DMS53 (cell line): ENCODE data around the gene MRPL33.
"Not testable (repeated sequence)": the region's sequence is repeated elsewhere in the genome, so short reads cannot be mapped to it uniquely, and the experiment has no call there.

Experiments used
- DNase-seq: peaks from one replicate; lab custom pipeline; 2025; lab: John Stamatoyannopoulos, UW

Gene MRPL33

DNA sequence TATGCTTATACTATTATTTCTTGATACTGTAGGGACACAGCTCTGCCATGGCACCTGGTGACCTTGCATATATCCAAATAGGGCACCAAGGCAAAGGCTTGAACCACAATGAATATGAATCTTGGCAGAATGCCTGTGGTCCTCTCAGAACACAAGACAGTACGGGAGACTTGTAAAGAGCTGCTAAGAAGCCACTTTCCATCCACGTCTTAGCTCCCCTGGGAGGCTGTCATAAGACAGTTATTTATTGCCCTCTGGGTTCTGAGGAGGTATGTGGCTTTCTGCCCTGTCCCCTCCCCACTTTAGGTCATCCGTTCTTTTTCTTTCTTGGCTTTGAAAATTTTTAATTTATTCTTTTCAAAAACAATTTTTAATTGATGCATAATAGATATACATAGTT lies 29.8 kb upstream of the MRPL33 start:
- DNase-seq = no peak

DNA sequence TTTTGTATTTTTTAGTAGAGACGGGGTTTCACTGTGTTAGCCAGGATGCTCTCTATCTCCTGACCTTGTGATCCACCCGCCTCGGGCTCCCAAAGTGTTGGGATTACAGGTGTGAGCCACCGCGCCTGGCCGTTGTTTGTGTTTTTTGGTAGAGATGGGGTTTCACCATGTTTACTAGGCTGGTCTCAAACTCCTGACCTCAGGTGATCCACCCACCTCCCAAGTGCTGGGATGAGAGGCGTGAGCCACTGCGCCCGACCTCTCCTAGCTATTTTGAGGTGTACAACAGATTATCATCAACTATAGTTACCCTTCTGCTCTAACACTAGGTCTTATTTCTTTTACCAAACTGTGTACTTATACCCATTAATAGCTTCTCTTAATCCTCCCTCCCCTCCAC lies 28.9 kb upstream of the MRPL33 start:
- no peak for DNase-seq

DNA sequence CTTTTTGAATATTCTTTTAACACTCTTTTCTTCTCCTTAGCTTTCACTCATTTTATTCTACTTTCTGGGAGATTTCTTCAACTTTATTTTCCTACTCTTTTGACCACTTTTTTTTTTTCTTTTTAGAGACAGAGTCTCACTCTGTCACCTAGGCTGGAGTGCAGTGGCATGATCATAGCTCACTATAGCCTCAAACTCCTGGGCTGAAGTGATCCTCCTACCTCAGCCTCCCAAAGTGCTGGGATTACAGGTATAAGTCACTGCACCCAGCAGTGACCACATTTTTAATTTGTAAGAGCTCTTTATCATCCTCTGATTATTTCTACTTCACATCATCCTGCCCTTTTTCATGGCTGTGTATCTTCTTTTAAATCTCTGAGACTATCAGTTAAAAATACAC lies 26.0 kb upstream of the MRPL33 start:
- DNase-seq = not testable (repeated sequence)

DNA sequence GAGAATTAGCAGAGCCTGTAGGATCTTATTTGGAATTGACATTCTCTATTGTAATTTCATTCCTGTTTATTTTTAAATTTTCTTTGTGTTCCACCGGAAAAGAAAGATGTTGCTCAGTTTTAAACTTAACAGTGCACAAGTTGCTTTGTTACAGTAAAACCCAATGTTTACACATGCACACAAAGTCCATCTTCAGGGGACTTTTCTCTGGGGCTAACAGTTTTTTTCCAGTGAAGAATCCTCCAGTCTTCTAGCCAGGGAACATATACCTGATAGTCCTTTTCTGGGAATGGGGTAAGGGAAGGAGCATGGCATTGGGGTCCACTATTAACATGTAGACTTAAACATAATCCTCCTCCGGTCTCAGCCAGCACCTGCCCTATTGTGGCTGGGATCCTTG lies 25.2 kb upstream of the MRPL33 start:
- DNase-seq = no peak

DNA sequence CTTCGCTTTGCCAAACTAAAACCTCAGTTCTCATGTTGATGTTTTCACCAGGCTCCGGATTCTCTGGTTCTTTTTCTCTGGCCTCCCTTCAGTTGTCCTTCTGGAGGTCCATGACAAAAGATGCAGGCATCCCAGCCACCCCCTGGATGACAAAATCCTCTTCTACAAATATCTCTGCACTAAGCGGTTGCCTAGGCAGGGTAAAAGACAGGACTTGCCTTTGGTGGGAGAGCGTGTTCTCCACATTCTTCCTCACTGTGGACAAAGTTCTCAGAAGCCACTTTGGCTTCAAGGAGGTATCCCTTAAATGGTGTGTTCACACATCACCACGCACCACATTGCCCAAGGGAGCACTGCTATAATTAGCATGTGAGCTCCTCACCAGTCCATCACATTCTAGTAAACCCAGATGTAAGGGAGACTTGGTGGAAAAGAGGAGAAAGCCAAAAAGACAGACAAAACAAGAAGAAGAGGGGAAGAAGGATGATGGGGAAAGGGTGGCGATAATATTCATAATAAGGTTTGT lies 23.6 kb upstream of the MRPL33 start:
- no peak for DNase-seq

DNA sequence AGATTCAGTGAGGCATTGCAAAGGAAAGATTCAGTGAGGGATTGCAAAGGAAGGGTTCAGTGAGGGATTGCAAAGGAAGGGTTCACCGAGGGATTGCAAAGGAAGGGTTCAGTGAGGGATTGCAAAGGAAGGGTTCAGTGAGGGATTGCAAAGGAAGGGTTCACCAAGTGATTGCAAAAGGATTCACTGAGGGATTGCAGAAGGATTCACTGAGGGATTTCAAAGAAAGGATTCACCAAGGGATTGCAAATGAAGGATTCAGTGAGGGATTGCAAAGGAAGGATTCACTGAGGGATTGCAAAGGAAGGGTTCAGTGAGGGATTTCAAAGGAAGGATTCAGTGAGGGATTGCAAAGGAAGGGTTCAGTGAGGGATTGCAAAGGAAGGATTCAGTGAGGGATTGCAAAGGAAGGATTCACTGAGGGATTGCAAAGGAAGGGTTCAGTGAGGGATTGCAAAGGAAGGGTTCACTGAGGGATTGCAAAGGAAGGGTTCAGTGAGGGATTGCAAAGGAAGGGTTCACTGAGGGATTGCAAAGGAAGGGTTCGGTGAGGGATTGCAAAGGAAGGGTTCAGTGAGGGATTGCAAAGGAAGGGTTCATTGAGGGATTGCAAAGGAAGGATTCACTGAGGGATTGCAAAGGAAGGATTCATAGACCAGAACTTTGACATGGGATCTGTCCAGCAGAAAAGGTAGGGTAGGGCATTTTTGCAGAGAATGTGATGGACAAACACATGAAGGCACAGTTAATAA lies 22.5 kb upstream of the MRPL33 start:
- not testable (repeated sequence) for DNase-seq

DNA sequence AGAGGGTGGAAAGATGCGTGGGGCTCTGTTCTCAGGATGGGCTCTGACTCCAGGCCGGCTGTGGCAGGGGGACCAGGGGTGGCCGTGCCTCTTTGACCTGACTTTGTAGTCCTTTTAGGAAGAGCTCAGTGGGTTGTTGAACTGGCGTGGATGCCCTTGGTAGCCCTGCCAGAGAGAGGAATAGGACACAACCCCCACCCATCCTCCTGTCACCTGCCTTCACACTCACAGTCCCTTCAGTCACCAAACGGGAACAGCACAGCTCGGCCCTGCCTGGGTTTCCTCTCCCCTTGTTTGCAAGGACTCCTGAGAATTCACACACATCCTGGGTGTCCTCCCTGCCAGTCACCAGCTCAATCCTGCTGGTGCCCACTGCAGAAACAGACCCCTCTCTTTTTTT lies 20.1 kb upstream of the MRPL33 start:
- DNase-seq = no peak

DNA sequence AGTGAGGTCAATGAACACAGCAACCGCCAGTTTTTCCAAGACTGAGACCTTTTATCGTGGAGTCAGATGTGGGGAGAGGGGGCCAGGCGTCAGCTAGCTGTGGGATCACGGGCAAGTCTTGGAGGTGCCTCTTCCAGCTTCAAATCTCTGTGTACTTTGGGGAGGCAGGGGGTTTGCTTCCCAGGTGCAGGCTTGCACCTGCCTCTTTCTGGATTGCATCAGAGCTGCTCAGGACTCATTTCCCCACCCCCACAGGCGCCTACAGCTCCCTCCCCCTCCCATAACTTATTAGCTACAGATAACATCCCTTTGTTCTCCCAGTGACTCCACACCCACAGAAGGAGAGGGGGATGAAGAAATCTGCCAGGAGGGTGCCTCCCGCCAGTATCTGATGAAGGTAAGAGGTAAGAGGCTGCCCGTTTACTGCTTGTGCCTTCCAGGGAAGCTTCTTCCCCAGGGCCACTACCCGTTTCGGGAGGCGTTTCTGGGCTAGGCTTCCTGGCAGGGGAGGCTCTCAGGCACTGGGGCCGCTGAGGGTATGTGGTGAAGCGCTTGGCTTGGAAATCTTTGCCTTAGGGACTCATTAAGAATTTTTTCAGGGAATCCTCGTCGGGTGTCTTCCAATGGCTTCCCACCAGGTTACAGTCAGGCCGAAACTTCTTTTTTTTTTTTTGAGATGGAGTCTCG lies 18.8 kb upstream of the MRPL33 start:
- peak; percentile 86 for DNase-seq

DNA sequence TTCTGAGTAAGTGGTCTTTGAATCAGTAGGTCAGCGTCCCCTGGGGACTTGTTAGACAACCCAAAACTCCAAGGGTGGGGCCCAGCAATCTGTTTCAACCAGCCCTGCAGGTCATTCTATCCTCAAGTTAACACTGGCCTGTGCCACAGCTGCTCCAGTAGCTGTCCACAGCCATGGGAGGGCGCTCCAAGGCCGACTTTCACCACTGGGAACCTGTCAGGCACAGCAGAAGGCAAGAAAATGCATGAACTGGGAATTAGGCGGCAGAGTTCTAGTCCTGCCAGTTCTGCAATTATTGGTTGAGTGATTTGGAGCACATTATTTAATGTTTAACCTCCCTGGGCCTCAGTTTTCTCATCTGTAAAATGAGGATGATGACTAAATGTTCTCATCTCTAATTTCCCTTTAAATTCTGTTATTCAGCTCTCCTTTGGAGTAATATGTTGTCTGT lies 17.4 kb upstream of the MRPL33 start:
- peak; percentile 79 for DNase-seq

DNA sequence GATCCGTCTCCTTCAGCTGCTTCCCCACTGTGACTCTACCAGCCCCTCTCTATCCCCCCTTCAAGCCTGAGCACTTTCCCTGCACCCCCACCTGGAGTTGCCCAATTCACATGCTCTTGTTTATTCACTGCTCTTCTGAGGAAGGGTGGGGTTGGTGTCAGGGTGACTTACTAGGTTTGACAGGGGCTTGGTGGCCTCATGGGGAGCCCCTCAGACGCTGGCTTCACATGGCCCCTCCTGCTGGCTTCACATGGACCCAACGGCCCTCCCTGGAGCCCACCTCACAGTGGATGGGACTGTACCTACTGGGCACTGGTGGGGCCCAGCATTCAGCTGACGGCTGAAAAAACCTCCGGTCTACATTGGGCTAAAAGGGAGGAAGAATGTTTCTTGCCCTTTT lies 16.7 kb upstream of the MRPL33 start:
- DNase-seq = no peak

DNA sequence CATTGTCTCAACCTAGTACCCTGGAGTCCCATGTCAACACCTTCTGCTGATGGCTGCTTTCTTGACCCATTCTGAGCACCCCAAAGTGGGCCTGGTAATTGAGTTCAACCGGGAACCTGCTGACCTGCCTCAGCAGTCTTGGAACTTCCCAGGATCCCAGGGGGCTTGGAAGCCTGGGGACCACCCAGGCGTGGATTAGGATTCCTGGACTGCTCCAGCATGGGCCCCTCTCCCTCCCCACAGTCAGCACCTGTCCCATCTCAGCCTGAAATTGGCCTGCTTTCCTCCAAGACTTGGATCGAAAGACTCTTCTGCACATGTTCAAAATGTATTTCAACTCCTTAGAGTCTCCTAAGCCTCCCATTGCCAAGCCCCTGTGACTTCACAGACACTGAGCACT lies 15.4 kb upstream of the MRPL33 start:
- DNase-seq = no peak

DNA sequence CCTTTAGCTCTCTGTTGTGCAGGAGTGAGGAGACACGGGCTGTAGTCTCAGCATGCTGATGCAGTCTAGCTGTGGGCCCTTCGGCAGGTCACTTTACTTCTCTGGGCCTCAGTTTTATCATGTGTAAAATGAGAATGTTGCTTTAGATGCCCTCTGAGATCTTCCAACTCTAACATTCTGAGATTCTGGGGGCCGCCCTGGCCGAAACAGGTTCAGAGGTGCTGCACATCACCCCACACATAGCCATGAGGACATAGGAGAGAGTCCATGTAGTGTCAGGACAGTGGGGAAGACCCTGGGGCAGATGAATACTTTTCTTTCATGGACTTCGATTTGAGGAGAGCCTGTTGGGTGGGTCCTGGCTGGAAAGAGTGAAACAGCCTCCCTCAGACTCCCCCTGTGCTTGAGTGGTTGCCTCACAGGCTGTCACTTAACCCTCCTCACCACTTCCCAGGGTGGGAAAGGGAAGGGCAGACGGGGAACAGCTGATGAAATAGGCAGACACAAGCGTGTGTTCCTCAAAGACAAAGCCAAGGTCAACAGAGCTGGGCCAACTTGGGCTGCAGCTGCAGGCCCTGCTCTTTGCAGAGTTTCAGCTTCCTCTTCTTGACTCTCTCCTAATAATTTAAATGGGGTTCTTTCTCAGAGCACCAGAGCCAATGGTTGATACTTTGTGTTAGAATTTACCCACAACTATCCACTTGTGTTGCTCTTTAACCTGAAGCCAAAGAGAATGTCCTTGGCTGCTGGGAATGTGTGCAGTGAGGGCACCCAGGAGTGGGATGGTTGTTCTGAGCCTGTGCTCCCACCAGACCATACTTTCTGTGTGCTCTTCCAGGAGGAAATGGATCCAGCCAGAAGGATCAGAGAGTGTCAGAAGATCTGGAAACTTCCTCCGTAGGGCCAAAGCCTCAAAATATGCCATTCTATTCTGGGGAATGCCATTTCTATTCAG lies 14.7 kb upstream of the MRPL33 start:
- no peak for DNase-seq

DNA sequence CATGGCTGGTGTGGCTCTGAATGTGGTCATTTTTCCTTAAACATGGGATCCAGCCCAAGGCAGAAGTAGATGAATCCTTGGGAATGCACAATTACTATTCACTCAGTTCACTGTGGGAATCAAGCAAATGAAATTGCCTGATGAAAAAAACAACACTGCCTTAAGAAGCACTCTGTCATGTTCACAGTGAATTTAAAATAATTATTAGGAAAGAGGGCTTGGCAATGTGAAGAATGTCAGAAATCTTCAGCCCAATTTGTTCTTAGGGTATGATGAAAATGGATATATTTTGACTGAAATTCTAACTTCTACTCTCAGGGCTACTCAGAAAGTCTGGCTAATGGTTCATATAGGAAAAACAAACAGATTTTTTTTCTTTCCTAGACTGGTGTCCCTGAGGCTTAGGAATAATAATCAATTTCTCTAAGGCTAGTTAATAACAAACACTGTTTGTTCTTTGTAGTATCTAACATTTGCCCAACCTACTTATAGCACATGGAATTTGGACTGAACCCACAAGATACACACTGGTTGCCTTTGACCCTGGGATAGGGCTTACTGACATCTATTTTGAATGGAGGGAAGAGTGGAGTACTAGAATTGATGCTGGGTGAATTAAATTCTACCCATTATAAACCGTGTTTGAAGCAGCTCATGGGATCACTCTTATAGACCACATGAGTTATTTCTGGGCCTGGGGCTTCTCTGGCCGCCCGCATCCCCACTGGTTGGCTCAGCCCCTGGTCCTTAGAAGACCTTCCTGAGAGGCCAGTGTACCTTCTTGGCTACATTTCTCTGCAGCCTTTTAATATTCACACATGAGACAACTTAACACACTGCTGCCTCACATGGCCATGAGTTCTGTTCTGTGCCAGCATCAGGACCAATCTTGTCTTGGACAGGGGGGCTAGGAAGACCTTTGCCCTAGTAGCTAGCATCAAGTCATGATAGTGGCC lies 8.3 kb upstream of the MRPL33 start:
- no peak for DNase-seq

DNA sequence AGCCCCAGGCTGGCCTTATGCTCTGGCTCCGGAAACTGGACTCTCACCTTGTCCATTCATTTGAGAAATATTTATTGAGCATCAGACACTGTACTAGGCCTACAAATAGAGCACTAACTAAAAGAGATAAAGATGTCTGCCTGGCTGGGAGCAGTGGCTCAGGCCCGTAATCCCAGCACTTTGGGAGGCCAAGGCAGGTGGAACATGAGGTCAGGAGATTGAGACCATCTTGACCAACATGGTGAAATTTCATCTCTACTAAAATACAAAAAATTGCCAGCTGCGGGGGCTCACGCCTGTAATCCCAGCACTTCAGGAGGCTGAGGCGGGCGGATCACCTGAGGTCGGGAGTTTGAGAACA lies 7.6 kb upstream of the MRPL33 start:
- no peak for DNase-seq

DNA sequence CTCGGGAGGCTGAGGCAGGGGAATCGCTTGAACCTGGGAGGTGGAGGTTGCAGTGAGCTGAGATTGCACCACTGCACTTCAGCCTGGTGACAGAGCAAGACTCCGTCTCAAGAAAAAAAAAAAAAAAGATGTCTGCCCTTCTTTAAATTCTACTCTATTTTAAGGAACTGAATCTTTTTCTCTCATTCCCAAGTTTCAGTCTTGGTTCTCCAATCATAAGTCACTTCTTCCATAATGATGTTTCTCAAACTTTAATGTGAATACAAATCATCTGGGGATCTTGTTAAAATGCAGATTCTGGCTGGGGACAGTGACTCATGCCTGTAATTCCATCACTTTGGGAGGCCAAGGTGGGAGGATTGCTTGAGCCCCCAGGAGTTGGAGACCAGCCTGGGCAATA lies 7.0 kb upstream of the MRPL33 start:
- not testable (repeated sequence) for DNase-seq

DNA sequence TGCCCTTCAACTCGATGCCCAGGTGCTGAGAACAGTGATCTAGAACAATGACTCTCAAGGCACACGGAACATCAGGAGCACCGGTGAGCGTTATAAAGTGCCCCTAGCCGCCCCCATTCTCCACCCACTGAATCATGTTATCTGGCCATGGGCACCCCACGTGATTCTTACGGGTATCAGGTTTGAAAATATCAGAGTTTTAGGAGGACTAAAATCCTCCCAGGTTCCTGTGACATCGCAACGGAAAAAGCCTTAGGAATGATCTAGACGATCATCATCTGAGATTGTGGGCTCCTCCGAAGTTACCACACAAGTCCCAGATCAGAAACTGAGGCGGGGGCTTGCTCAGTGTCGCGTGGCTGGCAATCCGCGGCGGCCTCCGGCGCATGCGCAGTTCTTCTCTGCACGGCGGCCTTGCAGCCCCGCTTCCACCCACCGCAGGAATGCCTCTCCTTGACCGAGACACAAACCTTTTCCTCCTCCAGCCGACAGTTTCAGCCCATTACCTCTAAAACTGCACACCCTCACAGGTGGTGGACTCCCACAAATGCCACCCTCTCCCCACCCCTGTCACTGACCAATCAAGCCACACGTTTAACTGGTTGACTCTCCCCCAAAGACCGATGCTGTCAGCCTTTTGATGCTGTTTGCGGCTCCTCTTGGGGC lies 5.8 kb upstream of the MRPL33 start:
- peak; percentile 52 for DNase-seq

DNA sequence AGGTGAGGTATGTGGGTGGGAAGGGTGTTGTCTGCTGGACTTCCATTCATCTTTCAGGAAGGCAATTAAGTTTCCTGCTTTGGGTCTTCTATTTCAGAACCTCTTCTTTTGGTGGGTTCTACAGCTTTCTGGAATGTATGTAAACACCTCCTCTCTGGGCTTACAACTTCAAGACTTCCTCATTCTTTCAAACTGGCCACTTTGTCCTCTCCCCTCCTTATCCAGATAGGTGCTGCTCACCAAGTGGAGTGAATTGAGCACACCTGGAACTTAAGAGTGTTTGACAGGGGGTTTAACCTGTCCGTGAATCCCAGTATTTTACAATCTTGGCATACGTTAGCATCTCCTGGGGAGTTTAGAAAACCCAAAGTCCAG lies 5.2 kb upstream of the MRPL33 start:
- no peak for DNase-seq

DNA sequence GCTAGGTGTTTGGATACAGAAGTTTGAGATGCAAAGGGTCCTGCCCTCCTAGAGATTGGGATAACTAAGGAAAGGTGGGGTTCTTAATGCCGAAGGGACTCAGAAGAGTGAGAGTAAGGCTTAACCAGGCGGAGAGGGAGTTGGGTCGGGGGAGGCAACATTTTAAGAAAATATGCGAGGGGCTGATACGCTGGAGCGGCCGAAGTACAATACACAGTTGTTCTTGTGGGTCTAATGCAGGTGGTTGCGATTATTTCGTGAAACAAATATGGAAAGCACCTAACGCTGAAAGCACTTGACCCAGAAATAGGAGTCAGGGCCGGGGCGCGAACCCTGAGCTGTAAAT lies 344 bp upstream of the MRPL33 start:
- no peak for DNase-seq

DNA sequence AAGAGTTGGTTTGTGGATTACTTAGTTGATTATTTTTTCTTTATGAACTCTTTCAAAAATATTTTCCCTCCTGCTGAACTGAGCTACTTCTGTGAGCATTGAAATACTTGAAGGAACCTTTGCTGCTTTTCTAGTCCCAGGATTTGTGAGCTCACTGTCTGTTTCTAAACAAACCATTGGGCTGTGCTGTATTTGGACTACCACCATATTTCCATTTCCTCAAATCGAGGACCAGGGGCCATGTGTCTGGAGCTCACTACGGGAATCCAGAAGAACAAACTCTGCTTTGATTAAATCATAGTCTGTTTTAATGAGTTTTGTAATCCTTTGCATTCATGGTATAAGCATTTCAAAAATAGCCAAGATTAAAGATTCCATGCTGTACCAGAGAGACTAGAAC lies 1.3 kb downstream of the MRPL33 start:
- DNase-seq = no peak

DNA sequence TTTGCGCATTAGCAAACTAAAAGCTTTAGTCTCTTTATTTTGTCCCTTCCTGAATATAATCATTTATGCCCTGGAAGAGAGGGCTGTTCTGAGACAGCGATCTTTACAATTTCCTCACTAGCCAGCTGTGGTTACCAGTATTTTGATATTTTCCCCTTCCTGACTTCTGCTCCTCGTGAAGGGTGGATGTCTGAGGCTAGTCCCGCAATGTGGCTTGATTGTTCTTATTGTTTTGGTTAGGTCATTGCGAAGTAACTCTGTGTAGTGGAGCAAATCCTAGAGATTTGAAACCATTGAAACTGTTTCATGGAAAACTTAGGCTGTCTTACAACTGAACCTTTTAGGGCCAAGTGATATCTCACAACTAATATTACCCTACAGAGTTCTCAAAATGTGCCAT lies 2.4 kb downstream of the MRPL33 start:
- DNase-seq = no peak

DNA sequence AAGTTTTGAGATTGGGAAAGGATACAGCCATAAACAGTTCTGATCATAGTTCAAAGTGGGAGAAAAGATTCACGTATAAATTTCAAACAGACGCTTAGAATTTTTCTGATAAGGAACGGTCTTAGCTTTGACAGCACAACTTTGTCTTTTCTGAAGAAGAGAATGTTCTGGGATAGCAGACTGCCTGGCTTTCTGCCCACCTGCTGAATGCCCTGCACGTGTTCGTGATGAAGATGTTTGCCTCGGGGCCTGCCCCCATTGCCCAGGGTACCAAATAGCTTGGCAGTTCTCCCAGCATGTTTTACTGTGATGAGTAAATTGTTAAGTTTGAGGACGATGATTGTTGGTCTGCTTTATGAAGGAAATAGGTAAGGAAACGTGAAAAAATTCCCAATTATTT lies 4.6 kb downstream of the MRPL33 start:
- no peak for DNase-seq
